SK-N-SH (cell line): ENCODE measurements around the gene BBS2. TPM values are rescaled to one million over a fixed set of nuclear protein-coding genes. Genes with fewer than 3 reads are reported as not detected.
A peak's percentile ranks its signal among the peaks of the same experiment; 100 is the strongest.

Experiments
- CTCF ChIA-PET: fragments of 300-600, 350-600 bp; formaldehyde crosslinking; extraction: SDS; loops from one replicate; lab custom pipeline; 2021; lab: Yijun Ruan, JAX
- POLR2A ChIA-PET: fragments of 350-600 bp; sonication (Branson Sonifier 250); formaldehyde crosslinking; extraction: SDS; loops from one replicate; lab custom pipeline; 2020; ENCODE audit warnings: antibody characterized with exemption, inconsistent platforms; lab: Yijun Ruan, JAX
- DNase-seq: peaks from one replicate; pipeline ENCODE4 v3.0.0; 2012
- H2AFZ ChIP-seq: fragments of 200-600 bp; sonication (generic); 2 replicates; pipeline ENCODE4 v1.8.1; 2016; ENCODE audit warnings: antibody characterized with exemption, mild to moderate bottlenecking, low read depth
- H3F3A ChIP-seq: fragments of 200-600 bp; sonication (generic); replicated peaks from 2 replicates; pipeline ENCODE3; 2016; ENCODE audit warnings: antibody characterized with exemption, mild to moderate bottlenecking; ENCODE audit not compliant: insufficient read depth
- H3K27ac ChIP-seq, 2 experiments: fragments of 200-500 bp in 1 of 2; fragments of 200-600 bp in 1 of 2; sonication (Bioruptor generic) in 1 of 2; sonication (generic), shearing (Covaris generic) in 1 of 2; 2 replicates each; pipeline versions ENCODE4 v1.5.1 to v1.6.1; 2014 to 2016; ENCODE audit warnings: low read depth in 2 of 2, inconsistent platforms in 1 of 2, low read length in 1 of 2, mild to moderate bottlenecking in 1 of 2, mixed read lengths in 1 of 2
- H3K27me3 ChIP-seq: fragments of 200-600 bp; sonication (generic), shearing (Covaris generic); 2 replicates; pipeline ENCODE4 v1.6.1; 2016; ENCODE audit warnings: mixed run types; ENCODE audit not compliant: insufficient read depth
- H3K36me3 ChIP-seq, 2 experiments: fragments of 200-500 bp in 1 of 2; fragments of 200-600 bp in 1 of 2; sonication (Bioruptor generic) in 1 of 2; sonication (generic) in 1 of 2; replicated peaks in 1 of 2; 2 replicates each; pipeline versions ENCODE3 to v1.5.1; 2014 to 2016; ENCODE audit warnings: low read length in 1 of 2, mild to moderate bottlenecking in 1 of 2; ENCODE audit not compliant: insufficient read depth in 2 of 2, control insufficient read depth in 1 of 2
- H3K4me1 ChIP-seq, 2 experiments: fragments of 200-500 bp in 1 of 2; fragments of 200-600 bp in 1 of 2; sonication (Bioruptor generic) in 1 of 2; sonication (generic), shearing (Covaris generic) in 1 of 2; 2 replicates each; pipeline versions ENCODE4 v1.5.1 to v1.6.1; 2014 to 2016; ENCODE audit warnings: low read depth in 1 of 2, low read length in 1 of 2, mixed run types in 1 of 2; ENCODE audit not compliant: insufficient read depth in 2 of 2, control insufficient read depth in 1 of 2
- H3K4me2 ChIP-seq: fragments of 200-600 bp; sonication (generic), shearing (Covaris generic); 2 replicates; pipeline ENCODE4 v1.6.1; 2017; ENCODE audit warnings: mixed run types
- H3K4me3 ChIP-seq, 2 experiments: fragments of 200-500 bp in 1 of 2; fragments of 200-600 bp in 1 of 2; sonication (Bioruptor generic) in 1 of 2; sonication (generic), shearing (Covaris generic) in 1 of 2; 2 replicates each; pipeline versions ENCODE4 v1.5.1 to v1.8.1; 2014 to 2016; ENCODE audit warnings: low read depth in 2 of 2, inconsistent platforms in 1 of 2, low read length in 1 of 2, mild to moderate bottlenecking in 1 of 2, mixed read lengths in 1 of 2, moderate library complexity in 1 of 2
- H3K79me2 ChIP-seq: fragments of 200-600 bp; sonication (generic); 2 replicates; pipeline ENCODE4 v1.8.1; 2017; ENCODE audit warnings: mild to moderate bottlenecking; ENCODE audit not compliant: insufficient read depth
- H3K9ac ChIP-seq: fragments of 200-600 bp; sonication (generic); 2 replicates; pipeline ENCODE4 v1.6.1; 2017; ENCODE audit warnings: mixed run types
- H3K9me2 ChIP-seq: fragments of 200-600 bp; sonication (generic); 2 replicates; pipeline ENCODE4 v1.6.1; 2017; ENCODE audit warnings: mixed run types
- H3K9me3 ChIP-seq: fragments of 200-600 bp; sonication (generic); 2 replicates; pipeline ENCODE4 v1.6.1; 2017; ENCODE audit warnings: mixed run types, mild to moderate bottlenecking, moderate library complexity
- H4K20me1 ChIP-seq: fragments of 200-600 bp; sonication (generic); 2 replicates; pipeline ENCODE4 v1.6.1; 2017; ENCODE audit warnings: mild to moderate bottlenecking, mixed run types; ENCODE audit not compliant: insufficient read depth
- CTCF ChIP-seq: fragments of 200-600 bp; sonication (generic); IDR thresholded peaks from 2 replicates; pipeline ENCODE4 v1.6.1; 2017; ENCODE audit warnings: antibody characterized with exemption, mild to moderate bottlenecking, moderate library complexity
- EZH2phosphoT487 ChIP-seq: fragments of 200-600 bp; sonication (generic); IDR thresholded peaks from 2 replicates; pipeline ENCODE4 v1.6.1; 2017; ENCODE audit warnings: low read depth, mixed run types, mild to moderate bottlenecking, antibody characterized with exemption, moderate library complexity, borderline replicate concordance
- FOXJ3 ChIP-seq: sonication (generic); formaldehyde crosslinking; IDR thresholded peaks from 2 replicates; pipeline ENCODE4 v1.5.1; 2020; ENCODE audit warnings: mild to moderate bottlenecking, missing genetic modification reagents
- GABPA ChIP-seq: IDR thresholded peaks from 2 replicates; pipeline ENCODE4 v1.4.0; 2012; ENCODE audit warnings: low read depth, mild to moderate bottlenecking
- JUND ChIP-seq: IDR thresholded peaks from 2 replicates; pipeline ENCODE4 v1.4.0; 2012
- MAX ChIP-seq: IDR thresholded peaks from 2 replicates; pipeline ENCODE4 v1.4.0; 2012; ENCODE audit warnings: low read depth
- MXI1 ChIP-seq: IDR thresholded peaks from 2 replicates; pipeline ENCODE4 v1.6.1; 2012; ENCODE audit warnings: mild to moderate bottlenecking, low read depth, low read length, improper control_type of control experiment
- NRF1 ChIP-seq: IDR thresholded peaks from 2 replicates; pipeline ENCODE4 v1.6.1; 2012; ENCODE audit warnings: low read depth, mild to moderate bottlenecking, low read length
- POLR2AphosphoS5 ChIP-seq: IDR thresholded peaks from 2 replicates; pipeline ENCODE4 v1.6.1; 2012; ENCODE audit warnings: low read depth, low read length
- RAD21 ChIP-seq: IDR thresholded peaks from 2 replicates; pipeline ENCODE4 v1.6.1; 2012; ENCODE audit warnings: mild to moderate bottlenecking, low read length
- TCF12 ChIP-seq: IDR thresholded peaks from 2 replicates; pipeline ENCODE4 v1.4.0; 2012
- TEAD4 ChIP-seq: IDR thresholded peaks from 2 replicates; pipeline ENCODE4 v1.4.0; 2012; ENCODE audit warnings: mild to moderate bottlenecking, borderline replicate concordance; ENCODE audit not compliant: insufficient read depth
- USF2 ChIP-seq: fragments of 150-350 bp; IDR thresholded peaks from 2 replicates; pipeline ENCODE4 v1.6.1; 2017; ENCODE audit warnings: antibody characterized with exemption, low read length, low read depth, borderline replicate concordance
- YY1 ChIP-seq: IDR thresholded peaks from 2 replicates; pipeline ENCODE4 v1.4.0; 2012; ENCODE audit warnings: low read depth, mild to moderate bottlenecking
- ZBTB33 ChIP-seq: IDR thresholded peaks from 2 replicates; pipeline ENCODE4 v1.4.0; 2012; ENCODE audit warnings: low read depth, borderline replicate concordance
- WGBS: methylation state at CpG from one replicate; pipeline ENCODE4 v1.1.6; 2017; ENCODE audit warnings: low lambda C conversion rate; 5-methylcytosine and 5-hydroxymethylcytosine counted together
- polyA plus RNA-seq, 3 experiments: library from polyadenylated mRNA; depleted of rRNA; stranded (reverse); fragments of >200 nt; gene quantifications; 2 replicates each; pipeline ENCODE4 v1.2.3, GENCODE V29; 2012

Gene BBS2
- polyA plus RNA-seq, 1 of the 3 experiments (the other 2 are of a cell fraction) = 74.3 TPM

GRCh38 chr16:56532714-56533113 is 12.9 kb upstream of the BBS2 start:
- Histone ChIP-seq H3K27ac (no peak overlapping the region), H3K79me2 (no peaks in the 10 kb centered on the region), H2AFZ (no peak overlapping the region), H3K9ac (no peak overlapping the region), H3K9me2 (no peaks in the 10 kb centered on the region), H3K9me3 (0 out of 2 replicates have a peak, but pooled peaks cover 3% of the 10 kb centered on the region), H3F3A (peaks cover 1% of the 10 kb centered on the region), H3K27me3 (no peaks in the 10 kb centered on the region; the same call in 1 of the 2 replicates), H3K4me1 (0 out of 4 replicates have a peak, but pooled peaks cover 0 to 8% of the 10 kb centered on the region in 2 experiments), H3K4me3 (no peak overlapping the region), H3K36me3 (no peaks in the 10 kb centered on the region), H3K4me2 (no peak overlapping the region), H4K20me1 (no peaks in the 10 kb centered on the region)
- ChIA-PET POLR2A (no interaction called here), CTCF (interaction anchor here (0.9 to 3.5 kb wide), 5 partner anchors 15 to 1068 kb away, joined by 3 to 10 read pairs (median 4); no protein-coding TSS in a partner anchor)
- TF ChIP-seq ZBTB33 (no peak), USF2 (no peak), RAD21 (no peak), CTCF (peak; percentile 10; the same call in 1 of the 2 replicates), POLR2AphosphoS5 (no peak), MAX (no peak), TCF12 (no peak), TEAD4 (no peak)
- no peak for DNase-seq
- WGBS = 59% methylated on average over 4 of the region's 4 CpGs

- no peak overlapping the region for H3K27ac ChIP-seq
- no peaks in the 10 kb centered on the region for H3K9me2 ChIP-seq
- no peaks in the 10 kb centered on the region for H3K27me3 ChIP-seq
- no peak overlapping the region for H3K9ac ChIP-seq
- no peaks in the 10 kb centered on the region for H4K20me1 ChIP-seq
- no peak overlapping the region for H2AFZ ChIP-seq
- H3K4me1 ChIP-seq = peaks cover 0 to 8% of the 10 kb centered on the region in 2 experiments; a peak in 1 of 4 replicates
- H3K36me3 ChIP-seq = no peaks in the 10 kb centered on the region
- H3K4me3 ChIP-seq = no peak overlapping the region
- WGBS = 100% methylated on average over 1 of the region's 1 CpG
- H3K79me2 ChIP-seq = no peaks in the 10 kb centered on the region
- H3K4me2 ChIP-seq = 0 out of 2 replicates have a peak overlapping the region, but pooled peaks have one; percentile 3
- no peaks in the 10 kb centered on the region for H3K9me3 ChIP-seq
- POLR2A ChIA-PET = no interaction called here
- CTCF ChIA-PET = interaction anchor here (0.9 to 1.8 kb wide), 2 partner anchors 17 to 70 kb away, joined by 3 to 5 read pairs; no protein-coding TSS in a partner anchor
- DNase-seq = no peak
- peaks cover 9% of the 10 kb centered on the region for H3F3A ChIP-seq
- TF ChIP-seq CTCF (no peak), JUND (peak; percentile 67), YY1 (no peak), ZBTB33 (no peak), MXI1 (no peak), FOXJ3 (CRISPR knock-in tag) (no peak), GABPA (no peak), EZH2phosphoT487 (no peak), USF2 (no peak), TCF12 (peak; percentile 54), NRF1 (no peak)
These were observed 11.0 kb upstream of the BBS2 start for GRCh38 chr16:56530872-56531271.
